Fibroblast of skin of scalp (primary cell): ENCODE results near the gene MESP2.

Experiments
- DNase-seq: peaks from one replicate; pipeline ENCODE4 v3.0.0-alpha.2; 2013

Gene MESP2

GRCh38 chr15:89755701-89756100 lies 20.4 kb upstream of the MESP2 start:
- no peak for DNase-seq

- no peak for DNase-seq
Observed at GRCh38 chr15:89756897-89757296, 19.2 kb upstream of the MESP2 start.

- no peak for DNase-seq
Observed at GRCh38 chr15:89758283-89758682, 17.8 kb upstream of the MESP2 start.

- no peak for DNase-seq
Observed at GRCh38 chr15:89758981-89759380, 17.2 kb upstream of the MESP2 start.

- DNase-seq, result no peak
Observed at GRCh38 chr15:89759835-89760234, 16.3 kb upstream of the MESP2 start.

- peak; percentile 70 for DNase-seq
Observed at GRCh38 chr15:89760303-89761008, 15.7 kb upstream of the MESP2 start.

- no peak for DNase-seq
Observed at GRCh38 chr15:89761009-89761831, 14.9 kb upstream of the MESP2 start.

- DNase-seq, result no peak
Observed at GRCh38 chr15:89761929-89762328, 14.2 kb upstream of the MESP2 start.

GRCh38 chr15:89765694-89766093 lies 10.4 kb upstream of the MESP2 start:
- no peak for DNase-seq

GRCh38 chr15:89766357-89767311 lies 9.5 kb upstream of the MESP2 start:
- DNase-seq, result no peak

- DNase-seq, result no peak
Observed at GRCh38 chr15:89767411-89767915, 8.7 kb upstream of the MESP2 start.

GRCh38 chr15:89768071-89768500 lies 8.0 kb upstream of the MESP2 start:
- no peak for DNase-seq

GRCh38 chr15:89769366-89769765 lies 6.8 kb upstream of the MESP2 start:
- DNase-seq, result no peak

GRCh38 chr15:89770041-89770440 lies 6.1 kb upstream of the MESP2 start:
- DNase-seq, result no peak

GRCh38 chr15:89772932-89773583 lies 3.1 kb upstream of the MESP2 start:
- peak; percentile 72 for DNase-seq

GRCh38 chr15:89774492-89774891 lies 1.6 kb upstream of the MESP2 start:
- DNase-seq, result no peak

- no peak for DNase-seq
Observed at GRCh38 chr15:89775815-89776214, 317 bp upstream of the MESP2 start.

GRCh38 chr15:89777073-89777751 lies 1.1 kb downstream of the MESP2 start:
- no peak for DNase-seq

GRCh38 chr15:89777782-89778380 lies 1.7 kb downstream of the MESP2 start:
- no peak for DNase-seq

GRCh38 chr15:89778861-89779260 lies 2.7 kb downstream of the MESP2 start:
- no peak for DNase-seq

GRCh38 chr15:89780601-89781000 lies 4.5 kb downstream of the MESP2 start:
- no peak for DNase-seq
